Tibial artery (tissue), 4 donors: Measurements from ENCODE around the gene TRPM7.

Source experiments
- DNase-seq, 2 donors: peaks; one replicate each; pipeline ENCODE4 v3.0.0-alpha.2; 2019
- H3K27ac ChIP-seq, 2 donors: fragments of 200-600 bp; sonication (generic) in 1 of 2; 1 replicate in 1 of 2; 2 replicates in 1 of 2; pipeline ENCODE4 v1.5.1; 2018 to 2019; ENCODE audit warnings: mild to moderate bottlenecking in 1 of 2
- H3K27me3 ChIP-seq, 2 donors: fragments of 200-600 bp; sonication (generic) in 1 of 2; one replicate each; pipeline versions ENCODE4 v1.5.1 to v1.6.0; 2016 to 2019
- H3K36me3 ChIP-seq, 3 donors: fragments of 200-600 bp; sonication (generic) in 2 of 3; one replicate each; pipeline ENCODE4 v1.5.1; 2016 to 2019; ENCODE audit warnings: mild to moderate bottlenecking in 2 of 3
- H3K4me1 ChIP-seq, 4 donors: fragments of 200-600 bp; sonication (generic) in 2 of 4; 1 replicate in 3 of 4; 2 replicates in 1 of 4; pipeline ENCODE4 v1.5.1; 2016 to 2019
- H3K4me3 ChIP-seq, 2 donors: fragments of 200-600 bp; sonication (generic) in 1 of 2; 1 replicate in 1 of 2; 2 replicates in 1 of 2; pipeline ENCODE4 v1.5.1; 2018 to 2019; ENCODE audit warnings: mild to moderate bottlenecking in 2 of 2
- H3K9me3 ChIP-seq, 3 donors: fragments of 200-600 bp; sonication (generic) in 1 of 3; one replicate each; pipeline ENCODE4 v1.5.1; 2016 to 2019
- CTCF ChIP-seq, 2 experiments: fragments of 200-600 bp in 1 of 2; fragments of 450-650 bp in 1 of 2; IDR thresholded peaks; one replicate each; pipeline ENCODE4 v1.5.1; 2017 to 2019; ENCODE audit warnings: antibody characterized with exemption in 2 of 2, mild to moderate bottlenecking in 1 of 2, moderate library complexity in 1 of 2
- intact Hi-C: fragments of 100-400 bp; cut with DNase I; formaldehyde crosslinking; loops from one replicate; pipeline ENCODE4 v1.15.0; 2023; ENCODE audit warnings: low total_unique reads

Gene TRPM7

GRCh38 chr15:50687302-50687902 lies 805 bp upstream of the TRPM7 start:
- Histone ChIP-seq H3K36me3 (peaks cover 0 to 6% (median 0%) of the 10 kb centered on the region in 3 donors), H3K27me3 (no peaks in the 10 kb centered on the region), H3K4me3 (peak overlapping the region; percentile 78 to 92), H3K4me1 (peaks cover 0 to 30% (median 16%) of the 10 kb centered on the region in 4 donors), H3K27ac (peak overlapping the region; percentile 88 to 91), H3K9me3 (no peaks in the 10 kb centered on the region)
- no peak for TF ChIP-seq CTCF (IDR thresholded peaks at IDR 0.05)
- no peak for DNase-seq
- intact Hi-C loops: loop anchor here (5.0 kb wide), 1 partner anchor 80 kb away; the partner anchor contains the start of gene SPPL2A

GRCh38 chr15:50685976-50686468 lies 575 bp downstream of the TRPM7 start:
- Histone ChIP-seq H3K4me1 (peaks cover 0 to 39% (median 16%) of the 10 kb centered on the region in 4 donors), H3K27ac (peak overlapping the region; percentile 88 to 91), H3K4me3 (peak overlapping the region; percentile 78 to 92), H3K9me3 (no peaks in the 10 kb centered on the region), H3K36me3 (peaks cover 0 to 6% (median 0%) of the 10 kb centered on the region in 3 donors), H3K27me3 (no peaks in the 10 kb centered on the region)
- intact Hi-C loops: loop anchor here (5.0 kb wide), 1 partner anchor 81 kb away; the partner anchor contains the start of gene SPPL2A
- peak; percentile 57 to 84 for DNase-seq
- TF ChIP-seq CTCF (IDR thresholded peaks at IDR 0.05): no peak

- no peak for DNase-seq
- Histone ChIP-seq H3K27ac (peak overlapping the region; percentile 88 to 91), H3K27me3 (no peaks in the 10 kb centered on the region), H3K9me3 (no peaks in the 10 kb centered on the region), H3K4me1 (peaks cover 0 to 41% (median 16%) of the 10 kb centered on the region in 4 donors), H3K36me3 (peaks cover 0 to 6% (median 0%) of the 10 kb centered on the region in 3 donors), H3K4me3 (peak overlapping the region; percentile 78 to 92)
- intact Hi-C loops: loop anchor here (5.0 kb wide), 1 partner anchor 82 kb away; the partner anchor contains the start of gene SPPL2A
- TF ChIP-seq CTCF (IDR thresholded peaks at IDR 0.05): no peak
Measured at GRCh38 chr15:50685191-50685975, 1.2 kb downstream of the TRPM7 start.

GRCh38 chr15:50681467-50681866 lies 5.1 kb downstream of the TRPM7 start:
- H3K9me3 ChIP-seq: no peaks in the 10 kb centered on the region
- TF ChIP-seq CTCF (IDR thresholded peaks at IDR 0.05): no peak
- no peak overlapping the region for H3K4me3 ChIP-seq
- peaks cover 0 to 37% (median 17%) of the 10 kb centered on the region in 4 donors for H3K4me1 ChIP-seq
- intact Hi-C loops: no loop called here
- peaks cover 0 to 6% (median 0%) of the 10 kb centered on the region in 3 donors for H3K36me3 ChIP-seq
- DNase-seq: no peak
- H3K27me3 ChIP-seq: no peaks in the 10 kb centered on the region
- no peak overlapping the region for H3K27ac ChIP-seq

GRCh38 chr15:50676799-50677483 lies 9.7 kb downstream of the TRPM7 start:
- H3K27ac ChIP-seq: no peak overlapping the region
- no peak for DNase-seq
- no peaks in the 10 kb centered on the region for H3K9me3 ChIP-seq
- no peaks in the 10 kb centered on the region for H3K36me3 ChIP-seq
- no peaks in the 10 kb centered on the region for H3K27me3 ChIP-seq
- H3K4me3 ChIP-seq: no peak overlapping the region
- intact Hi-C loops: loop anchor here (10.0 kb wide), 1 partner anchor 228 kb away; the partner anchor contains the start of gene AP4E1
- peaks cover 0 to 14% (median 2%) of the 10 kb centered on the region in 4 donors for H3K4me1 ChIP-seq
- no peak for TF ChIP-seq CTCF (IDR thresholded peaks at IDR 0.05)
